D341Med (cell line): ENCODE data around the gene TBL3.
A peak's percentile ranks its signal among the peaks of the same experiment; 100 is the strongest.
"Not testable (repeated sequence)": the region's sequence is repeated elsewhere in the genome, so short reads cannot be mapped to it uniquely, and the experiment has no call there.

ENCODE experiments used
- DNase-seq: peaks from one replicate; pipeline ENCODE4 v3.0.0; 2012; ENCODE audit warnings: low spot score

The TBL3 gene

DNA sequence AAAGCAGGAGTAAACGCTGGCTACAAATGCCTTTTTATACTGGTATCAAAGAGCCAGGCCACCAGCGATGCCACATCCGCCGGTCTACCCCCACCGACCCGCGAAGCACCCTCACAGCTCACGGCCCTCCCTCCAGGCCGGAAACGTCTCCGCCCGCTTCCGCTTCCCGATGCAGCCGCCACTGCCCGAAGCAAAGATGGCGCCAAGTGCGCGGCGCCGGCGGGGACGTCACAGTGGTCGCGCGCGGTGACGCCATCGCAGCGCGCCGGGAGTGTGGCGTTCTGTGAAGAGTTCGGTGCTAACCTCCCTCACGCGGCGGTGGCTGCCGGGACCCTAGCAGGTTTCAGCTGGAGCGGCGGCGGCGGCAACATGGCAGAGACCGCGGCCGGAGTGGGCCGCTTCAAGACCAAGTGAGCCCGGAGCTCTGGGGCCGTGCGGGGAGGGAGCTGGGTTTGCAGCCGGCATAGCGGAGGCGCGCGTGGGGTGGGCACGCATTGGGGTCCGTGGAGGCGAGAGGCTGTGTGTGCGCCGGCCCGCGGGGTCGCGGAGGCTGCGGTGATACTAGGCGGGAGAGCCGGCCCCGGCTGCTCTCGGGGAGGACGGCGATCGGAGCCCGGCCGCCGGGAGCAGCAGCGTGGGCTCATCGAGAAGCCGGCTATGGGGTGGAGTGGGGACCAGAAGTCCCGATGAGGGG is at the start of gene TBL3:
Gene TBL3 (plus strand): TSS at position 258 of the 694 bp plus-strand sequence. CDS start 112 bp downstream, at position 370.
- peak; percentile 94 for DNase-seq

DNA sequence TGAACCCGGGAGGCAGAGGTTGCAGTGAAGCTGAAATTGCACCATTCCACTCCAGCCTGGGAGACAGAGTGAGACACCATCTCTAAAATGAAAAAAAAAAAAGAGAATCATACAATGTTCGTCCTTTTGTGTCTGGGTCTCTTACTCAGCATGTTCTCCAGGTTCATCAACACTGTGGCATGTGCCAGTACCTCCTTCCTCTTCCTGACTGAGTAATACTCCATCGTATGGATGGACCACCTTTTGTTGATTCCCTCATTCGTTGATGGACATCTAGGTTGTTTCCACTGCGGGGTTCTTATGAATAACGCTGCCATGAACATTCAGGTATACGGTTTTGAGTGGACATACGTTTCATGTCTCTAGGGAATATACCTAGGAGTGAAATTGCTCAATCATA is 49.5 kb upstream of the TBL3 start:
- no peak for DNase-seq

DNA sequence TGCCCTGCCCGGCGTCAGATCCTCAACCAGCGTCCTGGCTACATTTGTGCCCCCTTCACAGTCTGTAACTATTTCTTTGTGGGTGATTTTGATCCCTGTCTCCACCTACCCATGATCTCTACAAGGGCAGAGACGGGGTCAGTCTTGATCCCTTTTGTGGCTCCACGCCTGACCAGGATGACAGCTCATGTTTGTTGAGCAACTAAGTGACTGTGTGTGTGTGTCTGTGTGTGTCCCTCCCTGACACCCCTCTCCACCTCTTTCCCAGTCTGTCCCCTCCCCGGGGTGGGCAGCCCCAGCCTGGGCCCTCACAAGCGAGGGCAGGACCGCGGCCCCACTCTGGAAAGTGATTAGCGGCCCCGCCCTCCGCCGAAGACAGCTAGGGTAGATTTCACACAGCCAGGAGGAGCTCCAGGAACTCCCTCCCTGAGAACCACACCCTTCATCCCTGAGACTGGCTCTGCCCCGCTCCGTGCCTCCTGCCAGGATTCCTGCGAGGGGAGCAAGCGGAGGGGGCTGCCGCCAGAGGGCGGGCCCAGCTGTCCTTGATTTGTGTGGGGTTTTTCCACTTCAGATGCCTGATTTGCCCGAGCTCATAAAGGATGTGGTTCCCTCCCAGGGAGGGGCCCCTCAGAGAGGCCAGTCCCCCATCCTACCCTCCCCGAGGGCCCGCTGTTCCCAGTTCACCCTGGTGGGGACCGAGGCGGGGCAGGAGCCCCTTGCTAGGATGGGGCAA is 48.4 kb upstream of the TBL3 start:
- peak; percentile 78 for DNase-seq

DNA sequence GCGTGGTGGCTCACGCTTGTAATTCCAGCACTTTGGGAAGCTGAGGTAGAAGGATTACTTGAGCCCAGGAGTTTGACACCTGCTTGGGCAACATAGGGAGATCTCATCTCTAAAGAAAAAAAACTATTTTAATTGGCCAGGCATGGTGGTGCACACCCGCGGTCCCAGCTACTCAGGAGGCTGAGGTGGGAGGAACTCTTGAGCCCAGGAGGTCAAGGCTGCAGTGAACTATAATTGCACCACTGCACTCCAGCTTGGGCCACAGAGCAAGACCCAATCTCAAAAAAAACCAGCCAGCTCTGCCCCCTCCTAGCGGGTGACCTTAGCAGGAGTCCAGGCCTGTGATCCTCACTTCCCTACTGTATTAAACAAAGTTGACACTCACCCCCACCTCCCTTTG is 47.8 kb upstream of the TBL3 start:
- no peak for DNase-seq

DNA sequence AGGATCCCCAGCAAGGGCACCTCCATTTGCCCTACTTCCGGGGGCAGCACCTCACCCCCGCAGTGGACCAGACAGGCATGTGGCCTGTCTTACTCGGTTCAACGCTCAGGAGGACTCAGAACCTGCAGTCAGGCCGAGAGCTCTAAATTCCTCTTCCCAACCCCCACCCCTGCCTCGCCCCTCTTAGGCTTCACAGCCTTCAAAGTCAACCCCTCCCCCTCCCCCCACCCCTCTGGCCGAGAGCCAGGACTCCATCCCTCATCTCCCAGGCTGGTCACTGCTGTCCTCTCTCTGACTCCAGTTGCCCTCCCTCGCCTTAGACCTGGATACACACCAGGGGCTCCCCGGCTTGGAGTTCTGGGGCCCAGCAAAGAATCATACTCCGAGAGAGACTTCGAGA is 45.6 kb upstream of the TBL3 start:
- DNase-seq, result no peak

DNA sequence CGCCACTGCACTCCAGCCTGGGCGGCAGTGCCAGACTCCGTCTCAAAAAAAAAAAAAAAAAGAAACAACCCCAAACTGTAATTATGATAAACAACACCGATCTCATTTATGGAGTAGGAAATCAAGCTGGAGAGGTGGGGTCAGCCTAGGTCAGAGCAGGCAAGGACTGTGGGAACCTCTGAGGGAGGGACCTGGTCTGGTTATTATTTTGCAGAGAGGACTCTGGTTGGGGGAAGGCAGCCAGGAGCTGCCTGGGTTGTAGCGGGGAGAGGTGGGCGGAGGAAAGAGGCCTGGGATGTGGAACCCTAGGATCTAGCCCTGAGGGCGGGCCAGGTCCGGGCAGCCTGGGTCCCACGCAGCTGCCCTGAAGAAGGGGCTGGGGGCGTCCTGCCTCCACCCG is 42.7 kb upstream of the TBL3 start:
- peak; percentile 64 for DNase-seq

DNA sequence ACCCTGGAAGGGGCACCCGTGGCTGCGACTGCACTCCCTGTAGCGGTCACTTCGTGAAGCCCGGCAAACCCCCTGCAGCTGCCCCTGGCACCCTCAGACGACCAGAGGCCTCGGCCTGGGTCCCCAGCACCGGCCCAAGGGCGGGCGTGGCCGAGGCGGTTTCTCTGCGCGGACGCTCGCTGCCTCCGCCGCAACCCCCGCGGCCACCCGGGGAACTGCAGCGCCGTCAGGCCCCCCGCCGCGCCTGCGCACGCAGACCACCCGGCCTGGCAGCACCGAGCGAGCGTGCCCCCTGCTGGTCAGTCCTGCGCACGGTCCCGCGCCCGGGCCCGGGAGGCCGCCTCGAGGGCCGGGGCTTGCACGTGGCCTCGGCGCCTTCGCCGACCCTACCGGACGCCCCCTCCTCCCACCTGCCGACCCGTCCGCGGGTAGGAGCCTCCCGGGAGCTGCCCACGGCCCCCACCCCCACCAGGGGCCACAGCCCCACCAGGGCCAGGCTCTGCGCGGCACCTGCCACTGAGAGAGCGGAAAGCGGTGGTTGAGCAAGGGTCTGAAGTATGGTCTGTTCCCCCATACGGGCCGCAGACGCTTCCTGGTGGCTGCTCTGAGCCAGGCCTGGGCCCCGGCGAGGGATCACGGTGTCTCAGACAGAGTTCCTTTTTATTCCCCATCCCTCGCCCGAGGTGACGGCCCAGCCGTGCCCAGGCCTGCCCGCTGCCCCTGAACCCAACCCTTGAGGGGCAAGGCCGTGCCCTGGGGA is 42.1 kb upstream of the TBL3 start:
- DNase-seq, result peak; percentile 99

DNA sequence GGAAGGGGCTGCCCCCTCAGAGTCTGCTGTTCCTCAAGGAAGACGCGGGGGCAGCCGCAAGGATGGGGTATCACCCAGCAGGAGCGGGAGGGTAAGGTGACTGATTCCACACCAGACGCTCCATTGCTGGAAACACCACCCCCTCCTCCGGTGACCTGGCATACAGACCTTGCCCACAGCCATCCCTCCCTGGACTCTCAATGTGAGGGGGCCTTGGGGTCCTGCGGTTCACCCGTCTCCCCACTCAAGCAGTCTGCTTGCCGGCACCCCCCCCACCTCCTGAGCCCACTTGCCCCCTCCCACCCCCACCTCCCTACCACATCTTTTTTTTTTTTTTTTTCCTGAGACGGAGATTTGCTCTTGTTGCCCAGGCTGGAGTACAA is 41.5 kb upstream of the TBL3 start:
- no peak for DNase-seq

DNA sequence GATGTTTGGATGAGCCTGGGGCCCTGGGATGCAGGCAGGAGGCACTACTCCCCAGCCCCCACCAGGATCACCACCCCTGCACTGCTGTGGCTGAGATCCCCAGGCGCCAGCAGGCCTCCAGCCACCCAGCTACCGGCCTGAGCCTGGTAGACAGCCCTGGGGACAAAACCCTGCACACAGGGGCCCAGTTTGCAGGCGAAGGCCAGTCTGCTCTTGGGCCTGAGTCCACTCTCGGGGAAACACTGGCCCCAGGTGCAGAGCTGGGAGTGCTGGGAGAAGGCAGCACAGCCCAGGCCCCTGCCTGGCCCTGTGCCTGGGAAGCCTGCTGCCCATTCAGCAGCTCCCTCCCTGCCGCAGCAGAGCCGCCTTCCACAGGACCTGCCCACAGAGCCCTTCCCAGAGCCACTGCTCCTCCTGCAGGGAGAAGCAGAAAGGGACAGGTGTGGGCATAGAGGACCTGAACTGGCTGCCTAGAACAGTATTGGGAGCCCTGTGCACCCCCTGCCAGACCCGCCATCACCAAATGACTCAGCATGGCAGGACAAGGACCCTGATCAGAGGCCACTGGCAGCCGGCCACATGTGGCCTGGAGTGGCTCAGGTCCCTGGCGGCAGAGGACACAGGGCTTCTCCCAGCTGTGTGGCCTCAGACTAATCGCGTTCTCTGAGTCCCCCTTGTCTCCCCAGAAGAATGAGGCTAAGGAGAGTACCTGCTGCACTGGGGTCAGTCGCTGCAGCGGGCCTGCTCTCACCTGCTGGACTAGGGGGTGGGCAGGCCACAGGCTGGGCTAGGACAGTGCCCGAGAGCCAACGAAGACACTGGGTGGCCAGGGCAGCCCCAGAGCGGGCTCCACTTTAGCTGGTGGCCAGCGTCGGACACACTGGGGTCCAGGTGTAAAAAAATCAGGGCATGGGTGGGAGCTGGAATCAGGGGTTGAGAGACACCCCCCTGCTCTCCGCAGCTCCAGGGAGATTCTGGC is 39.5 kb upstream of the TBL3 start:
- DNase-seq, result peak; percentile 58

DNA sequence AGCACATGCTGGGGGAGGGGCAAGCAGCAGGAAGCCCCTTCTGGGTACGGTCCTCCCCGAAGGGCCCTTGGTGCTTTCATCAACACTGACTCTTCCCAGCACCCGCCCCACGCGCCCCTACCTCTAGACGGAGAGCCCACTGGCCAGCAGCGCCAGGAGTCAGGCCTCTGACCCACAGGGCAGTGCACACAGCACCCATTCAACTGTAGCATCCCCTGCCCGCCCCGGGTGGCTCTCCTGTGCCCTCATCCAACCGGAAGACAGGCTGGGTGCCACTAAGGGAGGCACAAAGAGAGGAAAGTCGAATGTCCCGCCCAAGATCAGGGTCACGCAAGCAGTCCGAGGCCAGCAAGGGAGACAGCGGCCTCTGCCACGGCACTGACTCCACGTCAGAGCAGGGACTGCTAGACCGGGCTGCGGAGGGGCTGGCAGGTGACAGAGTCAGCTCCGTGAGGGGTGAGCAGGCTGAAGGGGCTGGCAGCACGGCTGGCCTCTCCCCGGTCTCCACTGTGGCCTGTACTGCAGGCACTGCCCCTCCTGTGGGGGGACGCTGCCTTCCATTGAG is 38.7 kb upstream of the TBL3 start:
- DNase-seq, result no peak

DNA sequence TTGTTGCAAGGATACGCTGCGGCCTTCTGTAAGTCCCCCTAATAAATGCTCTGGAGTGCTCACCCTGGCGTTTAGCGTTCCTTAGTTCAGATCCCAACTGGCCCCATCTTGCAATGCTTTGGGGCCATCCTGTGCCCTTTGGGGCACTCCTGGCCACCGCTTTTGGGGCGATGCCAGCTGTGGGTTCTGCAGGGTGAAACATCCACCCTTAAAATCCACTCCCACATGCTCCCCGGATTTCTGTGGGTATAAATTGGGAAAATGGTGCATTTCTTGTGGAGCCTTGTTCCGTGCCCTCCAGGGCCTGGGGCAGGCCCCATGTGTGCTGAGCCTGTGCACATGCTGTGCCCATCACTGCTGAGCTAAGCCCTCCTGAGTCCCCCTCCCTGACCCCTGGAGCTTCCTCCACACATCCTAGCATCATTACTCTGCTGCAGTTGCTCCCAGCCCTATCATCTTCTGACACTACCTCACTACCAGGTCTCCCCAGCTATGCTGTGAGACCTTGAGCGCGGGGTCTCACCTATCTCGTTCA is 34.8 kb upstream of the TBL3 start:
- no peak for DNase-seq

DNA sequence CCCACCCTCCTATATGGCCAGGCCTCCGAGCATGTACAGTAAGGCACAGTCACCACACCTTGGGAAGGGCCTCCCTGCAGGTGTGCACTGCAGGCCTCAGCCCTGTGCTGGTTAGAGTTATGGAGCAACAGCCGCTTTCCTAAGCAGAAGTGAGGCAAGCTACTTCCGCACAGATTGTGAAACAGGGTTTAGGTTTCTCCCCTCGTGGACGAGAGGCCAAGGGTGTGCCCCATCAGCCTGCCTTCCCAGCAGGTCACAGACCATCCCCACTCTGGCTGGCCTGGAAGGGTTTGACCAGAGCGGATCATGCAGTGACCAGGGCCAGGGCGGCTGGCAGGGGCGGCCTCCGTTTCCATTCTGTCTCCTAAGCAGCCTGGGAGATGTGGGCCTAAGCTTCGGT is 33.5 kb upstream of the TBL3 start:
- no peak for DNase-seq

DNA sequence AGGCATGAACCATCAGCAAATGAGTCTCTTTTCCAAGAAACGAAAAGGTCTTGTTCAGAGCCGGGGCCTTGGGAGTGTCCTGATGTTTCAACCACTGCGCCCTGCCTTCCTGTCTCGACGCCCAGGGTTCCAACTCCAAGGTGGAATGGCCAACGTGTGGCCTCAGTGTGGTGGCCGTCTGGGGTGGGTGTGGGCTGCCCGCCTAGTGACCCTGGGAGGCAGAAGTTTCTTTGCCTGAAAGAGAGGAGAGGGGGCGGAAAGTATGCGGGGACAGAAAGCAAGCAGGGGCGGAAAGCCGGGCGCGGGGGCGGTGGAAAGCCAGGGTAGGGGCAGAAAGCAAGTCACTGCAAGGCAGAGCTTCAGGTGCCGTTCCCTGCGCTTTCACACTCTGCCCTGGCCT is 32.9 kb upstream of the TBL3 start:
- DNase-seq, result no peak

DNA sequence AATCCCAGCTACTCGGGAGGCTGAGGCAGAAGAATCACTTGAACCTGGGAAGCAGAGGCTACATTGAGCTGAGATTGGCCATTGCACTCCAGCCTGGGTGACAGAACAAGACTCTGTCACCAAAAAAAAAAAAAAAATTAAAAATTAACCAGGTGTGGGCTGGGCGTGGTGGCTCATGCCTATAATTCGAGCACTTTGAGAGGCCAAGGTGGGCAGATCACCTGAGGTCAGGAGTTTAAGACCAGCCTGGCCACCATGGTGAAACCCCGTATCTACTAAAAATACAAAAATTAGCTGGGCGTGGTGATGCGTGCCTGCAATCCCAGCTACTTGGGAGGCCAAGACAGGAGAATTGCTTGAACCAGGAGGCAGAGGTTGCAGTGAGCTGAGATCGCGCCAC is 32.0 kb upstream of the TBL3 start:
- not testable (repeated sequence) for DNase-seq

DNA sequence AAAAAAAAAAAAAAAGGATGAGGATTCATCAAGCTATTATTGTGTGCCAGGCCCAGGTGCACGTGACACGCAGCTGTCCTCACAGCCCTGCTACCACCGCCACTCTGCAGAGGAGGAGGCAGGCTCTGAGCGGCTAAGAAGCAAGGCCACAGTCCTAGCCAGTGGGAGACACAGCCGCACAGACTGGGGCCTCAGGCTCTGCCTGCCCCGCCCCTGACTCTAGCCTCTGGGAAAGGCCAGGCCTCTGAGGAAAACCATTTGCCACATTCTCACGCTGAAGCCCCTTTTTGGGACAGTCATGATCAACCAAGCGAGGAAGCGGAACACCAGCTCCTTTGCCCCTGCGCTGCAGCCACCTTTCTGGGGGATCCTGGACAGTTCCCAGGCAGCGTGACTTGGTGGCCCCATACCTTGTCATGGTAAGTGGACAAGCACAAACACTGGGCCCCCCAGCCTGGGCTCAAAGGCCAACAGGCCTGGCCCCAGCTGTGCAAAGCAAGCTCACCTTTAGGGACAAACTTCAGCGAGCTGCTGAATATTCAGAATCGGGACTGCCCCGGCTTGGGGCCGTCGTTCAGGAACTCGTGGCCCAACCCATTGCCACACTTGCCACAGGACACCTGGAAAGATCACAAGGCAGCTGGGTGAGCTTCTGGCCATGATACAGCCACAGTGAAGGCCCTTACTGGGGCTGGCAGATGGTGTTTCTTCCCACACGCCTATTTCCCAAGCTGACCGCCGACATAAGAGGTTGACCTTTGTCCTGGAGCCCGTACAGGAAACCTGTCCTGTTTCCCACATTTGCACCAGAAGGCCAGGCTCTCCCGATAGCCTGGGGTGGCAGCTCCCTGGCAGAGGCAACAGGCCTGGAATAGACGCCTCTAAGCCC is 31.3 kb upstream of the TBL3 start:
- DNase-seq, result no peak

DNA sequence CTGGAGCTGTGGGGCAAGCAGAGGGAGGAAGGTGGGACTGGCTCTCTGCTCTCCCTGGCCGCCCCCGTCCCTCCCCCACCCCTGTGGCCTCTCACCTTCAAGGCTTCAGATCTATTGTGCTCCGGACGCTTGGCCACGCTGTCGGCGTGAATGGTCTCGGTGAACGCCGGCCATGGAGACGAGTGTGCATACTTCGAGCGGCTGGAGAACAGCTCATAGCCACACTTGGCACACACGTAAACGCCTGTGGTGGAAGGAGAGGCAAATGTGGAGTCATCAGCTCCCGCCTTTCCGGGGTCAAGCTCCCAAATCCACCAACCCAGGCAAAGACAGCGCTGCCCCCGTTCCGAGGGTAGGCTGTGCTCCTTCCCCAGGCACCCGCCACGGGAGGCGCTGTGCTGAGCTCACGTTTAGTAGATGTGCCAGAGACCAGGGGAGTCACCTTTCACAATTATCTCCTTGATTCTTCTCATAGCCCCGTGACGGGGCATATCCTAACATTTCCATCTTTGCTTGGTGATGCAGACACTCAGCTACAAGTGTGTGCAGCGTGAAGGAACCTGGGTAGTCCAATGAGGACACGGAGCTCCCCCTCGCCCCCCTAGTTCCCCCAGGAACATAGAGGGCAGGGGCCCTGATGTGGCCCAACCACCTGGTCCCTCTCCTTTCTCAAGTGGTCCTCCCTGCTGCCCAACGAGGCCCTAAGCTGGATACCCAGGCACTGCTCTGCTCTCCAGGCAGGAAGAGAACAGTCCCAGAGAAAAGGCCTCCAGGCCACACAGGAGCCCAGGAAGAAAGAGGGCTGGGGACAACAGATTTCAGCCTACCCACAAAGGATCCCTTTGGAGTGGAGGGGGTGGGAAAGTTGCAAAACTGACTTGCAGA is 30.4 kb upstream of the TBL3 start:
- DNase-seq, result no peak

DNA sequence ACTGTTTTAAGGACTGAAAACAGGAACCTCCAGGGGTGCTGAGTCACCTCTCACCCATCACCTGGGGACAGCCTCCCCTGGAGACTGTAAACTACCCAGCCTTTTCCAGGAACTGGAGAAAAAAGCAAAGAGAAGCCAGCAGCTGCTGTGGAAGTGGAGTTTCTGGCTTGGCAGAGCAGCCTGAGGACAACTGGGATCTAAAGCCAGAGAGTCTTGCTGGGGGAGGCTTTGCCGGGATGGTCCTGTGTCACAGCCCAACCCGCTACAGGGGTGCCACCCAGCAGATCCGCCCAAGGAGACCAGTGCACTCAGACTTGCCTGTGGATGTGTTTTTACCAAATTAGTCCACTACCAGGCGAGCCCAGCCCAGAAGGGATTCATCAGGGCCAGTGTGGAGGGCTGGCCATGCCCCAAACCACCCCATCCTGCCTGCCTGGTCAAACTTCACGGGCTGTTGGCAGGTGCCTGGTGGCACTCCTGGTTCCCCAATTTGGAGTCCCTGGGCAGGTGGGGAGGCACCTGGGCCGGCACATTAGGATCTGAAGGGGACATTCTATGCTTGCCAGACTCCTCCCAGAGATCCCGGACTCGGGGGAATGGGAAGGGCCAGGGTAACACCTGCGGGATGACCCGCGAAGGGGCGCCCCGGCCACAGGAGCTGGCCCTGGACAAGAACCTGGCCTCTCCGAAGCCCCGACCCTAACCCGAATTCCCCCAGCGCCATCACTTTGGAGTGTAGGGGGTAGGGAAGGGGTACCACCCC is 29.6 kb upstream of the TBL3 start:
- DNase-seq, result no peak
